Measurements from ENCODE around the gene CDKN2A. TPM values are rescaled to one million over a fixed set of nuclear protein-coding genes. Genes with fewer than 3 reads are reported as not detected.
A peak's percentile ranks its signal among the peaks of the same experiment; 100 is the strongest.

Gene CDKN2A
- total RNA-seq, 5 donors from 2014 or later (not counting 1 experiment from before 2014, with no cell fraction given) = 3.6 to 9.3 (median 4.6) TPM

GRCh38 chr9:21970800-21971640 is 23.2 kb downstream of the CDKN2A start:
- POLR2A ChIA-PET = interaction anchor here (0.6 to 1.2 kb wide), 4 partner anchors 11 to 74 kb away, joined by 3 to 6 read pairs (median 3); no protein-coding TSS in a partner anchor
- ATAC-seq (replicated peaks in 1 of 4) (no peak), DNase-seq (no peak)
- peaks cover 23 to 49% (median 32%) of the 10 kb centered on the region in 3 donors for H3K4me1 Mint-ChIP-seq
- H3K27me3 Mint-ChIP-seq = peaks cover 85 to 90% of the 10 kb centered on the region in 2 donors
- Histone ChIP-seq H3K27me3 (replicated peaks in 1 of 2; ENCODE audit: control insufficient read depth in 2 of 2, extremely low read depth in 1 of 2, insufficient read depth in 2 of 2, low read length in 1 of 2) (peaks cover 41 to 75% of the 10 kb centered on the region in 2 experiments), H3K36me3 (ENCODE audit: control insufficient read depth in 2 of 2, extremely low read depth in 1 of 2, insufficient read depth in 1 of 2, low read length in 1 of 2) (no peaks in the 10 kb centered on the region), H3K4me1 (ENCODE audit: control insufficient read depth in 1 of 2, extremely low read depth in 1 of 2, insufficient read depth in 2 of 2, low read length in 2 of 2) (peaks cover 9 to 43% of the 10 kb centered on the region in 2 experiments), H3K4me3 (ENCODE audit: control insufficient read depth in 1 of 2, extremely low read depth in 1 of 2, low read length in 1 of 2) (no peak overlapping the region), H3K27ac (ENCODE audit: low read length) (no peak overlapping the region), H3K9me3 (peaks cover 2% of the 10 kb centered on the region)
- peaks cover 11% of the 10 kb centered on the region for H3K36me3 Mint-ChIP-seq
- no peak overlapping the region for H3K4me3 Mint-ChIP-seq
- 16% methylated on average over 35 of the region's 45 CpGs for WGBS (ENCODE audit: insufficient coverage)
- CTCF ChIA-PET = interaction anchor here in 1 of 2 donors (0.9 kb wide), 1 partner anchor 37 kb away, joined by 4 read pairs; no protein-coding TSS in a partner anchor
- peaks cover 5 to 17% (median 15%) of the 10 kb centered on the region in 3 donors for H3K9me3 Mint-ChIP-seq
- peak overlapping the region in 1 of 2 donors; percentile 17 for H3K27ac Mint-ChIP-seq

DNA sequence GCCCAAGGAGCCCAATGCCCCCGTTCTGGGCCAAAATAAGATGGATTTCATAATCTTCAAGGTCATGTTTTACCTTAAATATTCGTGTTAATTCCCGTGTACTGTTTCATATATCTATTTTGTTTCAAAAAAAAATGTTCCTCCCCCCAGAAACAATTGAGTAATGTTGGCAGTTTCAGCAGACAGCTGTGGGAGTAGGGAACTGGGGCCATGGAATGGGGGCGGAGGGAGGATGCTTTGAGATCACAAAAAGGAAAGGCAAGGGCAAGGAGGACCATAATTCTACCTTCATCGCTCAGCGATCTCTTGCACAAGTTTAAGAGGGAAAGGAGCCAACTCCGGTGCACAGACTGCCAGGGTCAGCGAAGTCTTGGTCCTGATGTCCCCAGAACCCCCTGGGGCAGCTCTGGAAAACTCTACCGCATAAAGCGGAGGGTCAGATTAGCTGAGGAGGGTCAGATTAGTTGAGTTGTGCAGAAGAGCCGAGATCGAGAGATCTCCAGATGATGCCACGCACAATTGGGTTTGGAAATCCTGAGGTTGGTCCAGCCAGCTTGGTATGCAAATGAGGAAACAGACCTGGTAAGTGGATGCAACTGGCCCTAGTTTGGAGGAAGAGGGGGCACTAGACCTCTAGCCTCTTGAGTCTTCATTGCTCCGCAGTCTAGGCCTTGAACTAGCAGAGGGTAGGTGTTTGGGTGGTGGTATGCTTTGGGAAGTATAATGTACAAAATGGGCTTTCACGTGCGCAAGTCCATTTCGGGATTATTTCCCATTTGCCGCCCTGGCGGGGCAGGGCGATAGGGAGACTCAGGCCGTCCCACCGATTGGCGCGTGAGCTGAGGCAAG is 24.0 kb downstream of the CDKN2A start:
- peak overlapping the region; percentile 28 to 74 for H3K27ac Mint-ChIP-seq
- H3K27me3 Mint-ChIP-seq = peaks cover 86 to 90% of the 10 kb centered on the region in 2 donors
- 40% methylated on average over 20 of the region's 24 CpGs for WGBS (ENCODE audit: insufficient coverage)
- ChIA-PET POLR2A (interaction anchor here in 1 of 2 donors (0.6 to 0.7 kb wide), 2 partner anchors 11 to 13 kb away, joined by 3 to 5 read pairs; no protein-coding TSS in a partner anchor), CTCF (no interaction called here)
- no peak for DNase-seq
- Histone ChIP-seq H3K4me3 (ENCODE audit: control insufficient read depth in 1 of 2, extremely low read depth in 1 of 2, low read length in 1 of 2) (no peak overlapping the region), H3K4me1 (ENCODE audit: control insufficient read depth in 1 of 2, extremely low read depth in 1 of 2, insufficient read depth in 2 of 2, low read length in 2 of 2) (peaks cover 4 to 43% of the 10 kb centered on the region in 2 experiments), H3K27ac (ENCODE audit: low read length) (no peak overlapping the region), H3K36me3 (ENCODE audit: control insufficient read depth in 2 of 2, extremely low read depth in 1 of 2, insufficient read depth in 1 of 2, low read length in 1 of 2) (no peaks in the 10 kb centered on the region), H3K27me3 (replicated peaks in 1 of 2; ENCODE audit: control insufficient read depth in 2 of 2, extremely low read depth in 1 of 2, insufficient read depth in 2 of 2, low read length in 1 of 2) (peaks cover 38 to 75% of the 10 kb centered on the region in 2 experiments), H3K9me3 (peaks cover 2% of the 10 kb centered on the region)
- peaks cover 11% of the 10 kb centered on the region for H3K36me3 Mint-ChIP-seq
- H3K4me3 Mint-ChIP-seq = peak overlapping the region in 1 of 3 donors; percentile 45
- peaks cover 5 to 17% (median 15%) of the 10 kb centered on the region in 3 donors for H3K9me3 Mint-ChIP-seq
- no peak for ATAC-seq (replicated peaks in 1 of 4)
- H3K4me1 Mint-ChIP-seq = peaks cover 25 to 49% (median 36%) of the 10 kb centered on the region in 3 donors

GRCh38 chr9:21969011-21969940 is 24.9 kb downstream of the CDKN2A start:
- Mint-ChIP-seq H3K27me3 (peaks cover 86 to 92% of the 10 kb centered on the region in 2 donors), H3K4me3 (peak overlapping the region in 2 of 3 donors; percentile 51 to 54), H3K27ac (peak overlapping the region; percentile 67 to 79), H3K36me3 (peaks cover 11% of the 10 kb centered on the region), H3K4me1 (peaks cover 22 to 48% (median 36%) of the 10 kb centered on the region in 3 donors), H3K9me3 (peaks cover 5 to 17% (median 15%) of the 10 kb centered on the region in 3 donors)
- no peak overlapping the region for H3K4me3 ChIP-seq (ENCODE audit: control insufficient read depth in 1 of 2, extremely low read depth in 1 of 2, low read length in 1 of 2)
- ChIA-PET POLR2A (interaction anchor here in 1 of 2 donors (0.7 kb wide), 1 partner anchor 14 kb away, joined by 5 read pairs; no protein-coding TSS in a partner anchor), CTCF (interaction anchor here in 1 of 2 donors (0.6 to 2.3 kb wide), 3 partner anchors 15 to 156 kb away, joined by 3 to 8 read pairs (median 5); no protein-coding TSS in a partner anchor)
- DNase-seq (no peak), ATAC-seq (replicated peaks in 1 of 4) (no peak)
- no peak overlapping the region for H3K27ac ChIP-seq (ENCODE audit: low read length)
- H3K36me3 ChIP-seq (ENCODE audit: control insufficient read depth in 2 of 2, extremely low read depth in 1 of 2, insufficient read depth in 1 of 2, low read length in 1 of 2) = no peaks in the 10 kb centered on the region
- H3K4me1 ChIP-seq (ENCODE audit: control insufficient read depth in 1 of 2, extremely low read depth in 1 of 2, insufficient read depth in 2 of 2, low read length in 2 of 2) = peaks cover 2 to 42% of the 10 kb centered on the region in 2 experiments
- H3K9me3 ChIP-seq = peaks cover 2% of the 10 kb centered on the region
- WGBS (ENCODE audit: insufficient coverage) = 19% methylated on average over 4 of the region's 28 CpGs
- H3K27me3 ChIP-seq (replicated peaks in 1 of 2; ENCODE audit: control insufficient read depth in 2 of 2, extremely low read depth in 1 of 2, insufficient read depth in 2 of 2, low read length in 1 of 2) = peaks cover 41 to 75% of the 10 kb centered on the region in 2 experiments

DNA sequence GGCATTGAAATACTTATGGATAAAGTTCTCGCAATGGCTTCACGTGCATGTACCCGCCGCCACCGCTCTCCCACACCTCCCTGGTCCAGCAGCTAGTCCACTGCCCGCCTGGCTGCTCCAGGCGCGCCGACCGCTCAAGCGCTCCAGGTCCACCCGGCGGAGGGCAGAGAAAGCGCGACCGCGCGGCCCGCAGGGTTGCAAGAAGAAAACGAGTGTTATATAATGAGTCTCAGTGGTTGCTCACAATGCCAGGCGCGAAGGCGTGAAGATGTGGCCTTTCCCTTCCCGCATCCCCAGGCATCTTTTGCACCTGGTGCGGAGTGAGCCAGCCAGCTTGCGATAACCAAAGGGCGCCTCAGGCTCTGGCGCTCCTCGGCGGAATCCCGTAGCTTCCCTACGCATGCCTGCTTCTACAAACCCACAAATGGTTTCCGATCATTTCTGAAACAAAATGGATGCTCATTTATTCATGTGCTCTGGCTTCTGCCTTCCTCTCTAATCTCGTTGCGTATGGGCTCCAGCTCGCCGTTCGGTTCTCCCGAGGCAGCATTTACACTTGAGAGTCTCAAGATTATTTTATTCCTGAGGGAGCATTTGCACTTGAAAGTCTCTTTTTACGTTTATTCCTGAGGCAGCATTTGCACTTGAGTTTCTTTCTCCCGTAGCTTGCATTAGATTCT is 25.7 kb downstream of the CDKN2A start:
- 18% methylated on average over 40 of the region's 41 CpGs for WGBS (ENCODE audit: insufficient coverage)
- peaks cover 39 to 68% of the 10 kb centered on the region in 2 experiments for H3K27me3 ChIP-seq (replicated peaks in 1 of 2; ENCODE audit: control insufficient read depth in 2 of 2, extremely low read depth in 1 of 2, insufficient read depth in 2 of 2, low read length in 1 of 2)
- DNase-seq (peak in 1 of 35 experiments; percentile 25), ATAC-seq (replicated peaks in 1 of 4) (no peak)
- H3K4me3 Mint-ChIP-seq = peak overlapping the region in 2 of 3 donors; percentile 51 to 54
- no peak overlapping the region for H3K27ac ChIP-seq (ENCODE audit: low read length)
- peaks cover 0 to 38% of the 10 kb centered on the region in 2 experiments for H3K4me1 ChIP-seq (ENCODE audit: control insufficient read depth in 1 of 2, extremely low read depth in 1 of 2, insufficient read depth in 2 of 2, low read length in 2 of 2)
- peaks cover 89 to 92% of the 10 kb centered on the region in 2 donors for H3K27me3 Mint-ChIP-seq
- peaks cover 19 to 42% (median 33%) of the 10 kb centered on the region in 3 donors for H3K4me1 Mint-ChIP-seq
- ChIA-PET POLR2A (no interaction called here), CTCF (interaction anchor here in 1 of 2 donors (0.8 to 2.3 kb wide), 4 partner anchors 8 to 155 kb away, joined by 3 to 8 read pairs (median 4); no protein-coding TSS in a partner anchor)
- peaks cover 11% of the 10 kb centered on the region for H3K36me3 Mint-ChIP-seq
- H3K4me3 ChIP-seq (ENCODE audit: control insufficient read depth in 1 of 2, extremely low read depth in 1 of 2, low read length in 1 of 2) = peak overlapping the region in 1 of 2 donors; percentile 36
- H3K27ac Mint-ChIP-seq = peak overlapping the region; percentile 36 to 79
- peaks cover 5 to 17% (median 15%) of the 10 kb centered on the region in 3 donors for H3K9me3 Mint-ChIP-seq
- peaks cover 2% of the 10 kb centered on the region for H3K9me3 ChIP-seq
- no peaks in the 10 kb centered on the region for H3K36me3 ChIP-seq (ENCODE audit: control insufficient read depth in 2 of 2, extremely low read depth in 1 of 2, insufficient read depth in 1 of 2, low read length in 1 of 2)

DNA sequence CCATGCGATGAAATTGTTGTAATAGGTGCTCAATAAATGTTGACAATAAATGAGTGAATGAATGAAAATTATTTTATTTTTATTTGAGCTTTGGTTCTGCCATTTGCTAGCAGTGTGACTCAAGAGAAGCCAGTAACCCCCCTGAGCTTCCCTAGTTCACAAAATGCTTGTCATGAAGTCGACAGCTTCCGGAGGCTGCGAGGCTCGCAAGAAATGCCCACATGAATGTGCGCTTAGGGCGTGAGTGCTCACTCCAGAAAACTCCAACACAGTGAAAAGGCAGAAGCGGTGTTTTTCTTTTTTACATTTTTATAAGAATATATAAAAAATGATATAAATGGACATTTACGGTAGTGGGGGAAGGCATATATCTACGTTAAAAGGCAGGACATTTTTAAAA is 26.5 kb downstream of the CDKN2A start:
- ATAC-seq (replicated peaks in 1 of 4) = no peak
- 27% methylated on average over 3 of the region's 10 CpGs for WGBS (ENCODE audit: insufficient coverage)
- Mint-ChIP-seq H3K36me3 (peaks cover 11% of the 10 kb centered on the region), H3K4me1 (peaks cover 17 to 42% (median 33%) of the 10 kb centered on the region in 3 donors), H3K27me3 (peaks cover 92 to 94% of the 10 kb centered on the region in 2 donors), H3K27ac (no peak overlapping the region), H3K4me3 (peak overlapping the region in 1 of 3 donors; percentile 54), H3K9me3 (peaks cover 5 to 20% (median 15%) of the 10 kb centered on the region in 3 donors)
- Histone ChIP-seq H3K4me1 (ENCODE audit: control insufficient read depth in 1 of 2, extremely low read depth in 1 of 2, insufficient read depth in 2 of 2, low read length in 2 of 2) (peaks cover 0 to 38% of the 10 kb centered on the region in 2 experiments), H3K4me3 (ENCODE audit: control insufficient read depth in 1 of 2, extremely low read depth in 1 of 2, low read length in 1 of 2) (peak overlapping the region in 1 of 2 donors; percentile 36), H3K27ac (ENCODE audit: low read length) (no peak overlapping the region), H3K9me3 (peaks cover 2% of the 10 kb centered on the region), H3K36me3 (ENCODE audit: control insufficient read depth in 2 of 2, extremely low read depth in 1 of 2, insufficient read depth in 1 of 2, low read length in 1 of 2) (no peaks in the 10 kb centered on the region), H3K27me3 (replicated peaks in 1 of 2; ENCODE audit: control insufficient read depth in 2 of 2, extremely low read depth in 1 of 2, insufficient read depth in 2 of 2, low read length in 1 of 2) (peaks cover 40 to 68% of the 10 kb centered on the region in 2 experiments)
- DNase-seq = no peak
- ChIA-PET CTCF (interaction anchor here (0.6 to 2.3 kb wide), 5 partner anchors 9 to 175 kb away, joined by 3 to 8 read pairs (median 4); no protein-coding TSS in a partner anchor), POLR2A (interaction anchor here (0.6 to 1.0 kb wide), 2 partner anchors 17 to 35 kb away, joined by 3 to 5 read pairs; no protein-coding TSS in a partner anchor)

Data from T-cell (primary cell).